ENCODE data around the gene ZSCAN31. TPM values are rescaled to one million over a fixed set of nuclear protein-coding genes. Genes with fewer than 3 reads are reported as not detected.

Gene ZSCAN31
- total and polyA plus RNA-seq, 9 of the 15 experiments (the other 6 are each of a cell fraction or from before 2014, with no cell fraction given): 3.9 to 12.1 (median 7.0) TPM

GRCh38 chr6:28303570-28303969 lies 32.4 kb downstream of the ZSCAN31 start (continued):
- TF ChIP-seq CHD7 (IDR thresholded peaks at IDR 0.05; ENCODE audit: low read depth, low read length): no peak
- no peak for TF ChIP-seq NFE2L1 (tag; IDR thresholded peaks at IDR 0.05; ENCODE audit: borderline replicate concordance, low read depth)
- no peak for TF ChIP-seq HMGXB4 (CRISPR knock-in tag; IDR thresholded peaks at IDR 0.05)
- no peak for TF ChIP-seq RFX1 (IDR thresholded peaks at IDR 0.05)
- no peak for TF ChIP-seq JUNB (CRISPR knock-in tag; conservative IDR thresholded peaks at IDR 0.05)
- TF ChIP-seq ZNF24 (IDR thresholded peaks at IDR 0.05): no peak
- no peak for TF ChIP-seq POLR2H (tag; IDR thresholded peaks at IDR 0.05; ENCODE audit: low read depth)
- no peak for TF ChIP-seq KAT2B (IDR thresholded peaks at IDR 0.05; ENCODE audit: low read depth, low read length)
- TF ChIP-seq TAF15 (IDR thresholded peaks at IDR 0.05; ENCODE audit: low read depth, low read length): no peak
- TF ChIP-seq THRA (IDR thresholded peaks at IDR 0.05): no peak
- no peak for TF ChIP-seq CREB5 (CRISPR knock-in tag; IDR thresholded peaks at IDR 0.05)
- no peak for TF ChIP-seq PTTG1 (tag; IDR thresholded peaks at IDR 0.05; ENCODE audit: low read depth)

Measured in K562 (cell line).